GM12801 (cell line): ENCODE data around the gene AGAP3.

Source experiments
- CTCF ChIP-seq: IDR thresholded peaks from one replicate; pipeline ENCODE4 v1.5.1; 2011; ENCODE audit warnings: control low read depth; ENCODE audit not compliant: insufficient read length; ENCODE audit errors: extremely low read depth

Gene AGAP3

GRCh38 chr7:151186640-151187408, 100.5 kb downstream of the AGAP3 start, which contains the start of gene ASB10:
TSS of gene ASB10 (minus strand) at chr7:151187250. CDS start at chr7:151187130, 120 bp downstream.
- TF ChIP-seq CTCF: no peak

- no peak for TF ChIP-seq CTCF
Observed at GRCh38 chr7:151187409-151188251, 101.4 kb downstream of the AGAP3 start.

DNA sequence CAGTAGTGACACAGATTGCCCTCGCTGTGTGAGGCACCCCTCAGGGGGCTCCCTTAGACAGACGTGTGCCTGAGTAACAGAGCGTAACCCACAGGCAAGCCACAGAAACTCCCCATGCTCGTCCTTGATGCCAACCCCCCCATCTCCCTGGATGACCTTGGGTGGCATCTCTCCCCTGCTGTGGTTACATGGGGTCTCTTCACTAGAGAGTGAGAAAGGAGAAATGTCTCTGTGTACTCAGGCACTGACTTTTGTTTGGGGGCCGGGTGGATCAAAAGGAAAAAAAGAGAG, 101.9 kb downstream of the AGAP3 start:
- no peak for TF ChIP-seq CTCF

- TF ChIP-seq CTCF: no peak
Observed at GRCh38 chr7:151189038-151189437, 102.8 kb downstream of the AGAP3 start.

DNA sequence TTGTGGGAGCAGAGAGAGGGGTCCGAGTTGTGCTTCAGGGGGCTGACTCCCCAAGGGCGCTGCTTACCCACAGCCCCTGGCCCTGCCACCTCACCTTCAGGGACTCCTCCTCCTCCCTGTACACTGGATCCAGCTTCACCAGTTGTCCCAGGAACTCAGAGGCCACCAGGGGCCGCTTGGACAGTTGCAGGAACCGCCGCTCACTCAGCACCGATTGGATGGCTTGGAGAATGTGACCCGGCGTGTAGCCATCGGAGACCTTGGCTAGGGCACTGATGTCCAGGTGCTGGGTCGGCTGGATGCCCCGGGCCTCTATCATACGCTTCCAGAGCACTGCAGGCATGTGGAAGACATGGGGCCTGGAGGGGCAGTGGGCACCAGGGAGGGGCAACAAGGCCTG, 105.3 kb downstream of the AGAP3 start:
- TF ChIP-seq CTCF: no peak

- TF ChIP-seq CTCF: no peak
Observed at GRCh38 chr7:151192002-151192539, 105.8 kb downstream of the AGAP3 start.

DNA sequence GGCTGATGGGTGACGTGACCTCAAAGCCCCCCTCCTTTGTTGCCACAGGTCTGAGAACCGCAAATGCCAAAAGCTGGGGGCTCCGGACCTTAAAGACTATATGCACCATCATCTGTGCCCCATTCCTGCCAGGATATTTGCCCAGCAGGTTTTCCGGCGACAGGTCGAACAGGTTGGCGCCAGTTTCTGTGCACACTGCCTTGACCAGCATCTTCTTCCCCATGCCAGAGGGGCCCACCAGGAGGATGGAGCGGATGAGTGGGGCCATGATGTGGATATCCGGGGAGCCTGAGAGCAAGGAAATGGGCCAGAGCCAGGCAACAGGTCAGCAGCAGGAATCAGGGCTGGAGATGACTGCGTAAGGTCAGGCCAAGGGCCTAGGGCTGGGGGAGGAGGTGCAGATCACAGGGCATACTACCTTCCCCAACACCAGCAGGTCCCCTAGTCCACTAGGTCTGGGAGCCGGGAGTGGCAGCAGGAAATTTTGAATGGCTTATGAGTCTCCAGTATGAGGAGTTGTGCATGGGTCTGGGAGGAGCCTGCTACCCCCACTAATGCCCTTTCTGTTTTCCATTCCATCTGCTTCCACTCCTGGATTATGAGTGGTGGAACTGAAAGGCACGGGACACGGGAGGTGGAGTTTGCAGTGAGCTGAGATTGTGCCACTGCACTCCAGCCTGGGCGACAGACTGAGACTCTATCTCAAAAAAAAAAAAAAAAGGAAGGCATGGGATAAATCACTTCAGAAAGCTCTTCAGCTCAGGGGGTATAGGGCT, 107.1 kb downstream of the AGAP3 start:
- TF ChIP-seq CTCF: no peak
